Uterus (tissue), 4 donors: ENCODE measurements around the gene PDE4D. TPM values are rescaled to one million over a fixed set of nuclear protein-coding genes. Genes with fewer than 3 reads are reported as not detected.

Experiments
- DNase-seq, 2 donors: peaks; one replicate each; pipeline ENCODE4 v3.0.0-alpha.2; 2019 to 2020
- H3K27ac ChIP-seq, 2 donors: fragments of 200-600 bp; sonication (generic); 1 replicate in 1 of 2; 2 replicates in 1 of 2; pipeline ENCODE4 v1.5.1; 2016 to 2018
- H3K27me3 ChIP-seq, 2 donors: fragments of 200-600 bp; sonication (generic); one replicate each; pipeline ENCODE4 v1.5.1; 2018 to 2019; ENCODE audit warnings: control low read depth in 1 of 2
- H3K36me3 ChIP-seq, 2 donors: fragments of 200-600 bp; sonication (generic); one replicate each; pipeline ENCODE4 v1.5.1; 2019; ENCODE audit warnings: control low read depth in 1 of 2
- H3K4me1 ChIP-seq, 2 donors: fragments of 200-600 bp; sonication (generic); one replicate each; pipeline ENCODE4 v1.5.1; 2018 to 2019; ENCODE audit warnings: control low read depth in 1 of 2
- H3K4me3 ChIP-seq, 2 donors: fragments of 200-600 bp; sonication (generic); 1 replicate in 1 of 2; 2 replicates in 1 of 2; pipeline ENCODE4 v1.5.1; 2018 to 2019; ENCODE audit warnings: mild to moderate bottlenecking in 1 of 2
- H3K9me3 ChIP-seq, 2 donors: fragments of 200-600 bp; sonication (generic); one replicate each; pipeline ENCODE4 v1.5.1; 2019; ENCODE audit warnings: control low read depth in 1 of 2
- CTCF ChIP-seq, 4 experiments: fragments of 200-600 bp in 2 of 4; fragments of 450-650 bp in 2 of 4; sonication (generic) in 2 of 4; IDR thresholded peaks; one replicate each; pipeline ENCODE4 v1.5.1; 2016 to 2019; ENCODE audit warnings: antibody characterized with exemption in 4 of 4, mild to moderate bottlenecking in 2 of 4, moderate library complexity in 1 of 4
- POLR2A ChIP-seq, 2 donors: fragments of 450-650 bp; IDR thresholded peaks; one replicate each; pipeline ENCODE4 v1.6.1; 2016; ENCODE audit warnings: antibody characterized with exemption in 2 of 2, mild to moderate bottlenecking in 1 of 2, moderate library complexity in 1 of 2
- intact Hi-C: fragments of 100-400 bp; cut with DNase I; formaldehyde crosslinking; loops from one replicate; pipeline ENCODE4 v1.15.1; 2023; ENCODE audit warnings: low total_unique reads
- total RNA-seq, 4 donors: library from RNA; depleted of rRNA in 3 of 4; stranded (reverse); fragments of >200 nt in 3 of 4; gene quantifications; one replicate each; pipeline versions ENCODE4 v1.1.0 to v1.2.4, GENCODE V29; 2014 to 2023
- donor health status: DM: yes; HTN: yes; CAD: no.

Gene PDE4D
- total RNA-seq, 4 donors from 2014 or later = 27.1 to 77.0 (median 45.8) TPM

- Histone ChIP-seq H3K4me1 (no peaks in the 10 kb centered on the region), H3K9me3 (no peaks in the 10 kb centered on the region), H3K27me3 (no peaks in the 10 kb centered on the region), H3K36me3 (no peaks in the 10 kb centered on the region), H3K27ac (no peak overlapping the region), H3K4me3 (no peak overlapping the region)
- TF ChIP-seq CTCF (IDR thresholded peaks at IDR 0.05) (no peak), POLR2A (IDR thresholded peaks at IDR 0.05) (no peak)
- no peak for DNase-seq
- intact Hi-C loops = no loop called here
Measured at GRCh38 chr5:58967597-58968281, 925.8 kb downstream of the PDE4D start.

DNA sequence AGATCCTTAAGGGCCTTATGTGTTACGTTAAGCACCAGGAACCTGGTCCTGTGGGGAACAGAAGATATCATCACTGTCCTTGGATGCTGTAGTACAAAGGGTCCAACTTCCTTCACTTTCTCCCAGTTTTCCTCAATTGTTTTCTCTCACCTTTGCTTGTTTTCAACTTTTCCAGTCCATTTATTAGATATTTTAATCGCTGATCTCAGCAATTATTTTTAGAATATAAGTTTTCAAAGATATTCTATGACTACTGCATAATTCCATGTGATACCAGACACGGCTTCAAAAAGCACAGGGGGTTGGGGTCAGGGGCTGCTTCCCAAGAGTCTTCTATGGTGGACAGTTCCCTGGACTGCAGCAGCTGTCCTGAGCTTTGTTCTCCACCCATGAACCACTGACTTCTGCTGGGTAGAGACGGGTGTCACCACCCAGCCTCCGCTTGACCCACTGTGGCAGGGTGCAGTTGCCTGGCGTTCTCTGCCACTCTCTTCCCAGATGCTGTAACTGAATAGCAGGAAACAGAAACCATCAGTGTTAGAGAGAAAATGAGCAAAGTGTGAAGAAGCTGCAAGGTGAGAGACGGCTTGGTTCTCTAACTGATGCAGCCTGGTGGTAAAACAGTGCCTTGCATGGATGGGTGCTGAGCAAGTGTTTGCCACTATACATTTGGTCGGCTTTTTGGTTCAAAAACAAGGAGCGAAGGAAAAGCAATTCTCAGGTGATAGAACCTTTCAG is 927.7 kb downstream of the PDE4D start:
- Histone ChIP-seq H3K4me1 (no peaks in the 10 kb centered on the region), H3K4me3 (no peak overlapping the region), H3K36me3 (no peaks in the 10 kb centered on the region), H3K27ac (no peak overlapping the region), H3K9me3 (no peaks in the 10 kb centered on the region), H3K27me3 (no peaks in the 10 kb centered on the region)
- TF ChIP-seq CTCF (IDR thresholded peaks at IDR 0.05) (no peak), POLR2A (IDR thresholded peaks at IDR 0.05) (no peak)
- DNase-seq = no peak
- intact Hi-C loops = no loop called here

DNA sequence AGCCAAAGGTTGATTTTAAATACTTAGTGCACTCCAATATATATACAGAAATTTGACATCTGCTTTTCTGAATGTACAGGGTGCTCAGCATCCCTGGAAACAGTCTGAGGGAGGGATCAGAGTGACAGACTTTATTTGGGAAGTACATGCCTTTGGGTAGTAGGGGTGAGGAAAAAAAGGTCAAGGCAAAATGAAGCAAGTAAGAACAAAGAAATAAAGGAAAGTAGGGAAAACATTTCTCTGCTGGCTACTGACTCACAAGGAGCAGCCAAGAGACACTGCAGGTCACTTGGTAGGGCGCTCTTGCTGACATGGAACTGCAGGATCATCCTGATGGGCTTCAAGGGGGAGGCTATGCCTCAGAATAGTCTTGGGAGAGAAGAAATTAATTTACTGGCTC is 929.7 kb downstream of the PDE4D start:
- no peak overlapping the region for H3K27ac ChIP-seq
- no peaks in the 10 kb centered on the region for H3K27me3 ChIP-seq
- intact Hi-C loops = no loop called here
- no peak overlapping the region for H3K4me3 ChIP-seq
- H3K36me3 ChIP-seq = no peaks in the 10 kb centered on the region
- H3K4me1 ChIP-seq = no peaks in the 10 kb centered on the region
- no peak for DNase-seq
- H3K9me3 ChIP-seq = no peaks in the 10 kb centered on the region
- TF ChIP-seq POLR2A (IDR thresholded peaks at IDR 0.05) (no peak), CTCF (IDR thresholded peaks at IDR 0.05) (no peak)

DNA sequence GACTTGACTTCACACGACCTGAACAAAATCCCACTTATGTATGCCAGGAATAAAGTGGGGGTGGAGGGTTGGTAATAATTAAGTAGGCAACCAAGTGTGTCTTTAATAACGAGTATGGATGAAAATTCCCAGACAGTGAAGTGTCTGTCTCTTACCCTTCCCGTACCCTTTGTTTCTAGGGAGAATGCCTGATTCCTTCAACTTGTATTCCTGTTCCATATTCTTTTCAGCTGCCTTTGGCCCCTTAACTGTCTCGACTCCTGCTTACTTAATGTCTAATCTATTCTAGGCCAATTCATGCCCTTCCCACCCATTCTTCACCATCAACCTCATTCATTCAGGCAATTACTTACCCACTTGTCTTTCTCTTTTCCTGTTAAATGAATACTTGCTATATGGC is 930.2 kb downstream of the PDE4D start:
- no peak overlapping the region for H3K27ac ChIP-seq
- H3K4me3 ChIP-seq = no peak overlapping the region
- intact Hi-C loops = no loop called here
- H3K4me1 ChIP-seq = no peaks in the 10 kb centered on the region
- no peaks in the 10 kb centered on the region for H3K36me3 ChIP-seq
- no peak for DNase-seq
- no peaks in the 10 kb centered on the region for H3K27me3 ChIP-seq
- no peaks in the 10 kb centered on the region for H3K9me3 ChIP-seq
- TF ChIP-seq POLR2A (IDR thresholded peaks at IDR 0.05) (no peak), CTCF (IDR thresholded peaks at IDR 0.05) (no peak)

DNA sequence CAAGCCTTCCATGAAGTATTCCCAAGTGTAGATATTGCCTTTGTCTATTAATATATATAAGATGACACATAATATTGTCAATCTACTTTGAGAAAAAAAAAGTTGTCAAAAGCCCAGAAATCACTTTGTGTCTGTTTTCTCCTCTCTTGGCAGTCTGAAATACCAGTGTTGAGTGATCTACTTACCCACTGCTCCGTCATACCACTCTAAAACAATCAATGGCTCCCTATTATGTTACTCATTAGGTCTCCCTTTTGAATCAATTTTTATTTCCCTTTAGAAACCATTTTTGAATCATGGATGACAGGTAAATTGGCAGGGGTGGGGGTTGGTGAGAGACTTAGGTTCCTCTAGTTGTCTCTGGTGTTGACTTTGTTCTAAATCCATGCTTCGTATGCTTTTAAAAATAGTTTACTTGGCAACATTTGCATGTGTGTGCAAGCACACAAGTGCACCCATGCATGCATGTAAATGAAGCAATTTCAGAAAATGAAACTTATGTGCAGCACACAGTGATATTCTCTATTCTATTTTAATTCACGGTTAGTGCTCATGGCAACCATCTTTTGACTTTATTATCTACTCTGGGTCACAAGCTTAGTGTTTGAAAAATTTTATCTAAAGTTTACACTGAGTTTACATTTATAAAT is 931.8 kb downstream of the PDE4D start:
- no peaks in the 10 kb centered on the region for H3K27me3 ChIP-seq
- H3K27ac ChIP-seq = no peak overlapping the region
- no peaks in the 10 kb centered on the region for H3K4me1 ChIP-seq
- no peak overlapping the region for H3K4me3 ChIP-seq
- H3K36me3 ChIP-seq = no peaks in the 10 kb centered on the region
- intact Hi-C loops = no loop called here
- no peaks in the 10 kb centered on the region for H3K9me3 ChIP-seq
- TF ChIP-seq CTCF (IDR thresholded peaks at IDR 0.05) (no peak), POLR2A (IDR thresholded peaks at IDR 0.05) (no peak)
- no peak for DNase-seq
